Stimulated activated naive CD8-positive, alpha-beta T cell treated with anti-CD3 and anti-CD28 coated beads, Interleukin-15, Interleukin-2, amounts not matched to agents 100 ng/mL and 50 ng/mL, for 24 hours (primary cell): ENCODE measurements around the gene ALG6.
"Not testable (repeated sequence)": the region's sequence is repeated elsewhere in the genome, so short reads cannot be mapped to it uniquely, and the experiment has no call there.

Experiments used
- H3K27ac Mint-ChIP-seq: one replicate; pipeline ENCODE4 v1.8.0; 2021; ENCODE audit warnings: mild to moderate bottlenecking, mixed read lengths
- H3K27me3 Mint-ChIP-seq: one replicate; pipeline ENCODE4 v1.8.0; 2021; ENCODE audit warnings: mixed read lengths
- H3K36me3 Mint-ChIP-seq: one replicate; pipeline ENCODE4 v1.8.0; 2021; ENCODE audit warnings: low read depth, mixed read lengths
- H3K4me1 Mint-ChIP-seq: one replicate; pipeline ENCODE4 v1.8.0; 2021; ENCODE audit warnings: low read depth, mixed read lengths
- H3K4me3 Mint-ChIP-seq: one replicate; pipeline ENCODE4 v1.8.0; 2021; ENCODE audit warnings: mild to moderate bottlenecking, mixed read lengths
- H3K9me3 Mint-ChIP-seq: one replicate; pipeline ENCODE4 v1.8.0; 2021; ENCODE audit warnings: mixed read lengths

ALG6 gene

GRCh38 chr1:63325279-63325985, 42.0 kb upstream of the ALG6 start:
- H3K4me1 Mint-ChIP-seq, result peaks cover 51% of the 10 kb centered on the region
- peaks cover 19% of the 10 kb centered on the region for H3K36me3 Mint-ChIP-seq
- H3K27me3 Mint-ChIP-seq, result peaks cover 77% of the 10 kb centered on the region
- H3K27ac Mint-ChIP-seq, result peak overlapping the region; percentile 63
- H3K4me3 Mint-ChIP-seq, result no peak overlapping the region
- peaks cover 3% of the 10 kb centered on the region for H3K9me3 Mint-ChIP-seq

- H3K4me3 Mint-ChIP-seq, result peak overlapping the region; percentile 17
- H3K36me3 Mint-ChIP-seq, result peaks cover 25% of the 10 kb centered on the region
- H3K27me3 Mint-ChIP-seq, result peaks cover 77% of the 10 kb centered on the region
- H3K27ac Mint-ChIP-seq, result peak overlapping the region; percentile 21
- H3K9me3 Mint-ChIP-seq, result peaks cover 9% of the 10 kb centered on the region
- H3K4me1 Mint-ChIP-seq, result peaks cover 53% of the 10 kb centered on the region
Observed at GRCh38 chr1:63326106-63326472, 41.3 kb upstream of the ALG6 start.

DNA sequence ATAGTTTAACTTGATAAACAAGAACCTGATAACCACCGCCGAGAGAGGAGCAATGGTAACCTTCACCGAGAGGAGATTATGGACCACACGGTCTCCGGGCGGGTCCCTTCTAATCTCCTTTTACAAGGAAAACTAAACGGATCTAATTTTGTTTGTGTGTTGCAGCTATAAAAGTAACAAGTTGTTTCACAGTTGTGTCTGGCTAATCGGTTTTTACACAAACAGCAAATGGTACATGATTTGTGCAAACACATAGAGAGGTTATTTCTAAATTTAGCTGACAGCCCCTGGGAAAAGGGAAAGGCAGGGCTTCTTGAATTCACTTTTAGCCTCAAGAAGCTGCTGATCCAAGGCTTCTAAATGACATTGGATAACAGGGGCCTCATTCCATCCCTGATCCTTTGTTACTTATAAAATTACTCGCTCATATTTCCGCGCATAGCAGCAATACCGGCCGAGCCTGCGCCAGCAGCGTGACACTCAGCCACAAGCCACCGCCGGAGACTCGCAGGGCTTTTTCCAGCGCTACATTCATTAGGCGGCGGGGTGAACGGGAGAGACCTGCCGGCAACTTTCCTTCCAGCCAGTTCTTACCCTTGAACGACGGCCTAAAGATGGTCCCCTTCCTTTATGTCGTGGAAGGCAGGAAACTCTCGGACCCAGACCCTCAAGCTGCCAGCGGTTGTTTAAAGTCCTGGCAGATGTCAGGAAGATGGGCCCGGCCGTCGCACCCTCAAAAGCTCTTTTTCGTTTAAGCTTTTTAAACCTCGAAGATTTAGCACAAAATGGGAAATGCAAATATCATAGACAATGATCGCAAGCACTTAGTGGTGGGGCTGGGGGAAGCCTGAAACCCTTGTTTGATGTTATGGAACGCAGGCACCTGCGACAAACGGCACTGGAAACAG, 40.7 kb upstream of the ALG6 start:
- Mint-ChIP-seq H3K4me3 (peak overlapping the region; percentile 20), H3K27me3 (peaks cover 75% of the 10 kb centered on the region), H3K27ac (peak overlapping the region; percentile 21), H3K36me3 (peaks cover 20% of the 10 kb centered on the region), H3K9me3 (peaks cover 9% of the 10 kb centered on the region), H3K4me1 (peaks cover 47% of the 10 kb centered on the region)

DNA sequence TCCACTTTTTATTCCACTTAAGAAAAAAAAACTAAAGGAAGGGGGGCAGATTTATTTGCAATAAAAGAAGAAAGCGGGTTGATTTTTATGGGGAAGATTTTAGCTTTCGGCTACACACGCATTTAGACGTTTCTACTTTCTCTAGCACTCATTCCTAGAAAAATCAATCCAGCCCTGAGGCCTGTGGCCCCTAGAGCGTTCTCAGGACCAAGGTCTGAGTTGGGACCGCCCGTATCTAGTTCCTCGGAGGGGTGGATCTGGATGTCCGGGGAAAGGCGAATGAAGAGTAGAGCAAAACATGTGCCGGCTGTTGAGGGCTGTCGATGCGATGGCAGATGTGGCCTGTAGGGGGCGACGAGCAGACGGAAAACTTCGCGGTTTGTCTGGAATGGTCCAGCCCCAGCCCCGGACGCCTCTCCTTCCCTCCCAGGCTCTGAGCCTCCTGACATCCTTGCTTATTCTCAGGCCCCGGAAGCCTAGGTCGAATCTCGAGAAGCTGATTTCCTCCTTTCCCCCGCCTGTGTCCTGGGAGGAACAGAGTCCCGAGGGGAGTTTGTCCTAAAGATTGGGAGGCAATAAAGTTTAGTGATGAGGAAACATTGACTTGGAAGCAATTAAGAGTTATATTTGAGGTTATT, 39.9 kb upstream of the ALG6 start:
- Mint-ChIP-seq H3K9me3 (peaks cover 14% of the 10 kb centered on the region), H3K27me3 (peaks cover 79% of the 10 kb centered on the region), H3K4me1 (peaks cover 40% of the 10 kb centered on the region), H3K4me3 (no peak overlapping the region), H3K27ac (no peak overlapping the region), H3K36me3 (peaks cover 19% of the 10 kb centered on the region)

DNA sequence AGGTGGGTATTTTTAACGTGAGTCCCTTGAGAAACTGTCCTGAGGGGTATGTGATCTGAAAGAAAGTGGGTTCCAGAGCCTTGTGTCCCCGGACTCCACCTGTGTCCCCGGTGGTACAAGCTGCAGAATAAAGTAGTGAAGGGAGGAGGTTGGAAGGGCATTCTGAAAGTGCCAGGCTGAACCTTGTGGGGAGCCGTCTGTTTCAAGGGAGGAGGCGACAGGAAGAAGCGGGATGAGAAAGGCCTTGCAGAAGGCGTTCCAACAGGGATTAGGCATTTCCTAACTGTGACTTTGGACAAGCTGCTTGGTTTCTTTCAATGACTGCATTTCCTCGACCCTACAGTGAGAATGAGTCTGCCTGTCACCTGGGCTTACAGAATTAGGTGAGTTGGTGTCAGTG, 39.3 kb upstream of the ALG6 start:
- Mint-ChIP-seq H3K27ac (no peak overlapping the region), H3K9me3 (peaks cover 14% of the 10 kb centered on the region), H3K27me3 (peaks cover 85% of the 10 kb centered on the region), H3K36me3 (peaks cover 19% of the 10 kb centered on the region), H3K4me1 (peaks cover 40% of the 10 kb centered on the region), H3K4me3 (no peak overlapping the region)

DNA sequence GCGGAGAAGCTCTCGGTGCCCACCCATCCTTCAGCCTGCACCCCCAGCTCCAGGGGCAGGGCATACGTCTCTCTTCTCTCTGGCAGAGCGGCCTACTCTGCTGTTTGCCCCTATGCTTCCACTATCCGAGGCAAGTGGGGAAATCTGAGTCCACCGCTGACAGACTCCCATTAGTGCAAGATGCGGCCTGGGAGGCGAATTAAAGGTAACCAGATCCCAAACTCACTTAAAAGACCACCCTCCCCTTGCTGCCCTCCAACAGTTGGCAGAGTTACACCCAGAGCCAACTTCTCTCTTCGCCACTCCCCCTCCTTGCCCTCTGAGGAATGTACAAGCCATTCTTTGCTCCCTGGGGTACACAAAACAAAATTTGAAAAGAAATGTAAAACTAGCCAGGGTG, 38.6 kb upstream of the ALG6 start:
- Mint-ChIP-seq H3K9me3 (peaks cover 14% of the 10 kb centered on the region), H3K4me3 (no peak overlapping the region), H3K27me3 (peaks cover 86% of the 10 kb centered on the region), H3K36me3 (peaks cover 19% of the 10 kb centered on the region), H3K27ac (no peak overlapping the region), H3K4me1 (peaks cover 37% of the 10 kb centered on the region)

GRCh38 chr1:63329621-63330330, 37.7 kb upstream of the ALG6 start:
- peaks cover 14% of the 10 kb centered on the region for H3K9me3 Mint-ChIP-seq
- H3K36me3 Mint-ChIP-seq, result peaks cover 19% of the 10 kb centered on the region
- peaks cover 32% of the 10 kb centered on the region for H3K4me1 Mint-ChIP-seq
- peaks cover 86% of the 10 kb centered on the region for H3K27me3 Mint-ChIP-seq
- no peak overlapping the region for H3K4me3 Mint-ChIP-seq
- H3K27ac Mint-ChIP-seq, result peak overlapping the region; percentile 17

DNA sequence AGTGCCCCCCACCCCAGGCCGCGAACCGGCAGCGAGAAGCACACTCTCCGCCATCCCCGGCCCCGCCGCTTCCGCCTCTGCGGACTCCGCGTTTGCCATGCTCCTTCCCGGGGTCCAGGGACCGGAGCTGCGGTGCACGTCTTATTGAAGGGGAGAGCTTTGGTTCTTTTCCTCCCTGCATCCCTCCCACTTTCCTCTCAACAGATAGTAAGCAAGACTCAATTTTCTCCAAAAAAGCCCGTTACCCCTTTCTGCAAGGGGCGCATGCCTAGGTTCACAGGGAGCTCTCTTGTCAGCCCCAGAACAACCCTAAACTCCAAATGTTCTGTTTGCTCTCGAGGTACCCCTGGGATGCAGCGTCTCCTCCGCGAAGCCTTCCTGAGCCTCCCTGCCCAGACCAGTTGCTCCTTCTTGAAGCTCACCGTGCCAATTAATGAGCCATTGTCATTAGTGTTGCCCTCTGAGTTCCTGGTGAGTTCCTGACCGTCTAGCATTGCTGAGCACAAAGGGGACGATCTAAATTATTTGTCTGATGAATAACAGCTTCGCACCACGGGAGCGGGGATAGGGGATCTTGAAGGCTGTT, 37.0 kb upstream of the ALG6 start:
- H3K9me3 Mint-ChIP-seq, result peaks cover 14% of the 10 kb centered on the region
- H3K36me3 Mint-ChIP-seq, result peaks cover 19% of the 10 kb centered on the region
- H3K4me3 Mint-ChIP-seq, result peak overlapping the region; percentile 10
- peaks cover 88% of the 10 kb centered on the region for H3K27me3 Mint-ChIP-seq
- H3K4me1 Mint-ChIP-seq, result peaks cover 28% of the 10 kb centered on the region
- no peak overlapping the region for H3K27ac Mint-ChIP-seq

DNA sequence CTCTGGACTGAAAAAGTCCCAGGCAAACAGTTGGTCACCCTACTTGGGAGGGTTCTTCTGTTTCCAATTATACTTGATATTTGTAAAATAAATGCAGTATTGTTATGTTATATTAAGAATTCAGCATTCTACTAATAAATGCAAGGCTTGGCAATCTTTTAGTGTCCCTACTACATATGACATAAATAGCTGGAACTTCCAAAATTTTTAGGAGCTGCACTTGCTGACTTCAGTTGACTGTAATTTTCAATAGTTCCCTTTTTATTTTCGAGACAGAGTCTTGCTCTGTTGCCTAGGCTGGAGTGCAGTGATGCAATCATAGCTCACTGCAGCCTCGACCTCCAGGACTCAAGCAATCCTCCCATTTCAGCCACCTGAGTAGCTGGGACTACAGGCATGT, 25.0 kb upstream of the ALG6 start:
- Mint-ChIP-seq H3K4me3 (no peak overlapping the region), H3K27ac (no peak overlapping the region), H3K27me3 (peaks cover 35% of the 10 kb centered on the region), H3K4me1 (no peaks in the 10 kb centered on the region), H3K36me3 (no peaks in the 10 kb centered on the region), H3K9me3 (no peaks in the 10 kb centered on the region)

DNA sequence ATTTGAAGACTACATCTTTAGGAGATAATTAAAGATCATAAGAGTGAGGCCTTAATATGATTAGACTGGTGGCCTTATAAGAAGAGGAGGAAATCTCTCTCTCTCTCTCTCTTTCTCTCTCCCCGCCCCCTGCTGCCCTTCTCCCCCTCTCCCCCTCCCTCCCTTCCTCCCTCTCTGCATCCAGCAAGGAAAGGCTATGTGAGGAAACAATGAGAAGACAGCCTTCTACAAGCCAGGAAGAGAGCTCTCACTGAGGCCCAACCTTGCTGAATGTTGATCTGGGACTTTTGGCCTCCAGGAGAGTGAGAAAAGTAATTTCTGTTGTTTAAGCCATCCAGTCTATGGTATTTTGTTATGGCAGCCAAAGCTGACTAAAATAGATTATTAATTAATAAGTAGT, 23.5 kb upstream of the ALG6 start:
- no peak overlapping the region for H3K27ac Mint-ChIP-seq
- H3K4me1 Mint-ChIP-seq, result no peaks in the 10 kb centered on the region
- no peak overlapping the region for H3K4me3 Mint-ChIP-seq
- H3K36me3 Mint-ChIP-seq, result no peaks in the 10 kb centered on the region
- H3K27me3 Mint-ChIP-seq, result peaks cover 35% of the 10 kb centered on the region
- H3K9me3 Mint-ChIP-seq, result no peaks in the 10 kb centered on the region

DNA sequence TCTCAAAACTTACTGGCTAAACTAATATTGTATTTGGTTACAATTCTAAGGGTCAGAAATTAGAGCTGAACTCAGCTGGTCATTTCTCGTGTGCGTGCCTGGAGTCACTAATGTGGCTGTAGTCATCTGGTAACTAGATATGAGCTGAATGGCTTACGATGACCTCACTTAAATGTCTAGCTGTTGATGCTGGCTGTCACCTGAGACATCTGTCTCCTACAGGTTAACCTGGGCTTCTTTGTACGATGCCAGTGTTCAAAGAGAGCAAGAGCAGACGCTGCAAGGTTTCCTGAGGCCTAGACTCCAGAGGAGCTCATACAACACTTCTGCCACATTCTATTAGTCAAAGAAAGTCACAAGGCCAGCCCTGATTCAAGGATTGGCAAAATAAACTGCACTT, 17.1 kb upstream of the ALG6 start:
- Mint-ChIP-seq H3K27ac (no peak overlapping the region), H3K4me3 (no peak overlapping the region), H3K9me3 (no peaks in the 10 kb centered on the region), H3K36me3 (no peaks in the 10 kb centered on the region), H3K27me3 (peaks cover 49% of the 10 kb centered on the region), H3K4me1 (no peaks in the 10 kb centered on the region)

DNA sequence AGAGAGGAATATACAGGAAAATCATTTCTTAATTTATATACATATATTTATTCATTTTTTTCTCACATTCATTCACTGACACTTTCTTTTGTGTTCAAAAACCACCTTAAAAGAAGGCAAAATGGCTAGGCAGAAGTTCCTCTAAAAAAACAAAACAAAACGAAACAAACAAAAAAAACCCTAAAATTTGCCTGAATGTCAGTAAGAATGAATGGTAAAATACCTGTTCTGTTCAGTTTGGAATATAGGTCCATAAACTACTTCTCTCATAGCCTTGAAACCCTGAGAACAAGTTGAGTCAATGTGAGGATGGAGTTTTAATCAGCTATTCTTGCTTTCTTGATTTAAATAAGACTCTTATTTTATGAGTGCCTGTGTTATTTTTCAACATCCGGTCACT, 14.7 kb upstream of the ALG6 start:
- Mint-ChIP-seq H3K27ac (no peak overlapping the region), H3K9me3 (no peaks in the 10 kb centered on the region), H3K4me1 (no peaks in the 10 kb centered on the region), H3K4me3 (no peak overlapping the region), H3K27me3 (peaks cover 39% of the 10 kb centered on the region), H3K36me3 (no peaks in the 10 kb centered on the region)

DNA sequence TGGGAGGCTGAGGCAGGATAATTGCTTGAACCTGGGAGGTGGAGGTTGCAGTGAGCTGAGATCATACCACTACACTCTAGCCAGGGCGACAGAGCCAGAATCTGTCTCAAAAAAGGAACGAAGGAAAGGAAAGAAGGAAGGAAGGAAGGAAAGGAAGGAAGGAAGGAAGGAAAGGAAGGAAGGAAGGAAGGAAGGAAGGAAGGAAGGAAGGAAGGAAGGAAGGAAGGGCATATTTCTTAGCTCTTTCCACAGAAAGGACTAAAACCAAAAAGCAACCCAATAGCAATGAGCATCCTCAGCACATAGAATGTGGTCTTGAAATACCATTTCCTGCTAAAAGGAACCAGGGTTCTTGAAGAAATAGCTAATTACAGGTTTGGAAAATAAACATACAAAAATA, 11.2 kb upstream of the ALG6 start:
- H3K27ac Mint-ChIP-seq, H3K36me3 Mint-ChIP-seq, H3K4me1 Mint-ChIP-seq, H3K9me3 Mint-ChIP-seq, H3K4me3 Mint-ChIP-seq: not testable (repeated sequence)
- peaks cover 32% of the 10 kb centered on the region for H3K27me3 Mint-ChIP-seq

DNA sequence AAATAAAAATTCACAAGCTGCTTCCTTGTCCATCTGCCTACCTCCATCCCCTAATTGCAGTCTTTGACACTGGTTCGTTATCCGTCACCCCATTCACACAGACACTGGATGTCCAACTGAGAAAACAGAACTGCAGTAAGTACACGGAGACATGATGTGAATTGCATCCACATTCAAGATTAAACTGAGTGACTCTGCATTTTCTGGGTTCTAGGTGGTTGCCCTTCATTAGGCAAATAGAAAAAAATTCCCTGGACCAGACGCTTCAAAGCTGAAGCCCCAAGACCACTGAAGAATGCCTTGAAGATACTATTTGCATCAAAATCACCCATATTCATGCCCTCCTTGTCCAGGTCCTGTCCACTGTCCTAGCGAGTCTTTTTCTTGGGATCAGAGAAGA, 7.9 kb upstream of the ALG6 start:
- H3K9me3 Mint-ChIP-seq, result no peaks in the 10 kb centered on the region
- H3K36me3 Mint-ChIP-seq, result no peaks in the 10 kb centered on the region
- no peak overlapping the region for H3K27ac Mint-ChIP-seq
- peaks cover 11% of the 10 kb centered on the region for H3K27me3 Mint-ChIP-seq
- H3K4me3 Mint-ChIP-seq, result no peak overlapping the region
- H3K4me1 Mint-ChIP-seq, result no peaks in the 10 kb centered on the region
